ENCODE results near the gene ZSCAN5C. TPM values are rescaled to one million over a fixed set of nuclear protein-coding genes. Genes with fewer than 3 reads are reported as not detected.
A peak's percentile ranks its signal among the peaks of the same experiment; 100 is the strongest.
"Not testable (repeated sequence)": the region's sequence is repeated elsewhere in the genome, so short reads cannot be mapped to it uniquely, and the experiment has no call there.

ZSCAN5C gene
- total RNA-seq, 2 donors from 2014 or later: not detected

DNA sequence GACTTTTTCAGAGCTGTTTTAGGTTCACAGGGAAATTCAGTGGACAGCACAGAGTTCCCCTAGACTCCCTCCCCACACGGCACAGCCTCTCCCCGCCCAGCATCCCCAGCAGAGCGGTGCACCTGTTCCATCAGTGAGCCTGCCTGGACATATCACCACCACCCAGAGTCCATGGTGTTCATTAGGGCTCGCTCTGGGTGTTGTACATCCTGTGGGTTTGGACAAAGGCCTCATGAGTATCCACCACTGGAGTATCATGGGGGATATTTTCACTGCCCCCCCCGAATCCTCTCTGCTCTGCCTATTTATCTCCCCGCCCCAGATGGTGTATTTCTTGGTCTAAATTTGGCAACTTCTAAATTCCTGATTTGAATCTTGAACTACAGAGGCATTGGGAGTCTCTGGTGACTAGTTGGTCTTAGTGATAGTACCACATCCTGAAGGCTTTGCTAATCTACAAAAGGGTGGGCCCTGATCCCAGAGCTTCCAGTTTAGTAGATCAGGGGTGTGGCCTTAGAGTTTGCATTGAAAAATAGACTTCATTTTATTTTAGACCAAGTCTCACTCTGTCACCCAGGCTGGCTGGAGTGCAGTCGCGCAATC is 46.8 kb downstream of the ZSCAN5C start:
- intact Hi-C loops (cut with DNase I); ATAC-seq; DNase-seq: not testable (repeated sequence)

DNA sequence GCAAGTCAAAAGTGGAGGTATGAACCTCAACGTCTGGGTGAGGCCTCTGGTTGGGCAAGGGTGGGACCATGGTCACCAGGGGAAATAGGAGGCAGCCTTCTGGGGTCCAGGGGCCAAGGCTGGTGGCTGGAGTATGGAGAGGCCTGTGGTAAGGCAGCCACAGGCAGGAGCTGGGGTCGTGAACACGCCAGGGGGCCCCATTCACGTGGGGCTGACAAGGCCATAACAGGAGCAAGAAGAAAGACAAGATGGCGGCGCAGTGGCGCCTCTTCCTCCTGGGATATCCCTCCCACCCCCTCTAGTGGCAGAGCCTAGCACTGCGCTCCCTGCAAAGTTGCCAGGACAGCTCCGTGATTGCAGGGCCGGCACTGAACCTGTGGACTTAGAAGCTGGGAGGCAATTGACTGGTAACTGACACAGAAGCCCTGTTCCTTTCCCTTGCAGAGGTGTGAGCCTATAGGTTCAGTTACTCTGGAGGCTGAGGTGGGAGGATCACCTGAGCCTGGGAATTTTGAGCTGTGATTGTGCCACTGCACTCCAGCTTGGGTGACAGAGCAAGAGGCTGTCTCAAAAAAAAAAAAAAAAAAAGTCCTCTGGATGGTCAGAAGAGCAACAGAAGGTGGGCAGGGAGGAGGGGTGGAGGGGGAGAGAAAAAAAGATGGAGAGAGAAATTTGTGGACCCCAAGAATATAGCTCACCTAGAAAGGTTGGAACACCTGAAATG is 50.8 kb downstream of the ZSCAN5C start:
- peak; percentile 79 to 94 for ATAC-seq
- intact Hi-C loops (cut with DNase I): loop anchor here (5.0 to 10.0 kb wide), 4 partner anchors 79 to 178 kb away; no protein-coding TSS in a partner anchor

DNA sequence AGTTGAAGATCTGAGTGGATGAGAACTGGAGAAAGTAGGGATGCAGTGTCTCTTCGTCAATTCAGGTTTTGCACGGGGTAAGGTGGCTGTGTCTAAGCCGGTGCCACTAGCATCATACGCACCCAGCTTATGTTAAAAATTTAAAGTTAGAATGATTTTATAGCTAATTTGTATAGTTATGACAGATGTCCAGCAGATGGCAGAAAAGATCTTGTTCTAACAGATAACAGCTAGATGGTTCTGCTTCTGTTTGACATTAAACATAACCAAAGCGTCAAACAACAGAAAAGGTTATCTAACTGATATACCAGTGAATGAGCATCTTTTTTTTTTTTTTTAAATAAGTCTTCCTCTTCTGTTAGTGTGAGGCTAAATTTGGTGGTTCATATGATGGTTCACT is 51.7 kb downstream of the ZSCAN5C start:
- ATAC-seq (peak; percentile 59 to 62), DNase-seq (no peak)
- intact Hi-C loops (cut with DNase I): loop anchor here (5.0 to 10.0 kb wide), 4 partner anchors 79 to 179 kb away; no protein-coding TSS in a partner anchor

More for the DNA sequence above, 50.8 kb downstream of the ZSCAN5C start:
- peak; percentile 68 for DNase-seq

DNA sequence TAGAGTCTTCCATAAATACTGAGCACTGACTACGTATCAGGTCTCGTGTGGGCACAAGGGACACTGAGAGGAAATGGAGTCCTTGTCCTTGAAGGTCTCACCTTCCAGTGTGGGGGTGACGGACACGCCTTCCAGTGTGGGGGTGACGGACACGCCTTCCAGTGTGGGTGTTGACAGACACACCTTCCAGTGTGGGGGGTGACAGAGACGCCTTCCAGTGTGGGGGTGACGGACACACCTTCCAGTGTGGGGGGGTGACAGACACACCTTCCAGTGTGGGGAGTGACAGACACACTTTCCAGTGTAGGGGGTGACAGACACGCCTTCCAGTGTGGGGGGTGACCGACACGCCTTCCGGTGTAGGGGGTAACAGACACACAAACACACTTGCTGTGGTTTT is 56.2 kb downstream of the ZSCAN5C start:
- no peak for DNase-seq
- intact Hi-C loops (cut with DNase I): loop anchor here (10.0 kb wide), 2 partner anchors 87 to 183 kb away; no protein-coding TSS in a partner anchor
- ATAC-seq: no peak

Other genes with a start within 250 kb of the ZSCAN5C start
- not detected for gene NLRP5, start 215.5 kb upstream of the ZSCAN5C start, total RNA-seq
- 10 to 100 TPM; 27.5 to 37.9 TPM for gene ZNF787, start 81.0 kb upstream of the ZSCAN5C start, total RNA-seq
- gene ZNF444, start 61.0 kb upstream of the ZSCAN5C start, total RNA-seq: 10 to 100 TPM; 18.3 to 20.8 TPM
- not detected for gene GALP, start 26.3 kb upstream of the ZSCAN5C start, total RNA-seq
- gene ZSCAN5B, start 4.5 kb upstream of the ZSCAN5C start, total RNA-seq: not detected
- not detected for gene EDDM13, start 70.5 kb downstream of the ZSCAN5C start, total RNA-seq
- gene ZSCAN5A, start 112.6 kb downstream of the ZSCAN5C start, total RNA-seq: 10 to 100 TPM; 16.4 to 18.4 TPM
- 1 to 10 TPM; 4.0 to 4.4 TPM for gene ZNF582, start 191.3 kb downstream of the ZSCAN5C start, total RNA-seq
- 1 to 10 TPM; 5.0 to 6.2 TPM for gene ZNF583, start 202.1 kb downstream of the ZSCAN5C start, total RNA-seq

Data from left cardiac atrium (tissue), 4 donors.